OCI-LY1 (cell line): ENCODE results near the gene ZFPM1.

Experiments
- CTCF ChIP-seq: fragments of 200-600 bp; sonication (generic), shearing (Covaris generic); IDR thresholded peaks from 2 replicates; pipeline ENCODE4 v1.5.1; 2017; ENCODE audit warnings: mild to moderate bottlenecking, antibody characterized with exemption, low read length, moderate library complexity, mixed read lengths
- EZH2 ChIP-seq: fragments of 200-600 bp; sonication (generic), shearing (Covaris generic); IDR thresholded peaks from 2 replicates; pipeline ENCODE4 v1.8.0; 2017; ENCODE audit warnings: borderline replicate concordance, mixed run types, mild to moderate bottlenecking, antibody characterized with exemption, low read length, moderate library complexity, mixed read lengths

DNA sequence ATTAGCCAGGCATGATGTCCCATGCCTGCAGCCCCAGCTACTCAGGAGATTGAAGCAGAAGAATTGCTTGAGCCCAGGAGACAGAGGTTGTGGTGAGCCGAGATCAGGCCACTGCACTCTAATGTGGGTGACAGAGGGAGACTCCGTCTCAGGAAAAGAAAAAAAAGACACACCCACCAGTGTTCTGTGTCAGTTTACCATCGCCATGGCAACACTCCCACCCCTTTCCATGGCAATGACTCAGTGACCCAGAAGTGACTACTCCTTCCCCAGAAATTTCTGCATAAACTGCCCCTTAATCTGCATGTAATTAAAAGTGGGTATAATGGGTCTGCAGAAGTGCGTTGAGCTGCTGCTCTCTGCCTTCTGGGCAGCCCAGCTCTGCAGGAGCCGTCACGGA lies 113.1 kb downstream of the ZFPM1 start:
- TF ChIP-seq CTCF (no peak), EZH2 (no peak)
